NCI-H82 treated with DMSO at 0.1 percent for 48 hours (cell line): Measurements from ENCODE around the gene PRR12.
A peak's percentile ranks its signal among the peaks of the same experiment; 100 is the strongest.

Experiments used
- DNase-seq: peaks from one replicate; lab custom pipeline; 2025; ENCODE audit not compliant: unreplicated experiment; lab: John Stamatoyannopoulos, UW

PRR12 gene

GRCh38 chr19:49559928-49560327 is 31.1 kb upstream of the PRR12 start:
- DNase-seq, result no peak

- no peak for DNase-seq
Measured at GRCh38 chr19:49560358-49560900, 30.6 kb upstream of the PRR12 start.

- DNase-seq, result no peak
Measured at GRCh38 chr19:49564616-49565045, 26.4 kb upstream of the PRR12 start.

- no peak for DNase-seq
Measured at GRCh38 chr19:49565261-49565660, 25.7 kb upstream of the PRR12 start.

- DNase-seq, result no peak
Measured at GRCh38 chr19:49566302-49566701, 24.7 kb upstream of the PRR12 start.

GRCh38 chr19:49567861-49568441 is 23.0 kb upstream of the PRR12 start:
- DNase-seq, result no peak

GRCh38 chr19:49570138-49570856 is 20.7 kb upstream of the PRR12 start:
- peak; percentile 82 for DNase-seq

- DNase-seq, result peak; percentile 45
Measured at GRCh38 chr19:49570997-49571676, 19.8 kb upstream of the PRR12 start.

GRCh38 chr19:49573009-49573408 is 18.0 kb upstream of the PRR12 start:
- DNase-seq, result no peak

- DNase-seq, result no peak
Measured at GRCh38 chr19:49573425-49573824, 17.6 kb upstream of the PRR12 start.

- no peak for DNase-seq
Measured at GRCh38 chr19:49574206-49574755, 16.7 kb upstream of the PRR12 start.

- no peak for DNase-seq
Measured at GRCh38 chr19:49579193-49579592, 11.8 kb upstream of the PRR12 start.

- no peak for DNase-seq
Measured at GRCh38 chr19:49579947-49580263, 11.1 kb upstream of the PRR12 start.

GRCh38 chr19:49580264-49581006 is 10.5 kb upstream of the PRR12 start, which contains the start of gene NOSIP:
NOSIP (minus strand) TSS chr19:49580556; CDS start chr19:49560691, 19,865 bp downstream.
- DNase-seq, result peak; percentile 96

GRCh38 chr19:49581007-49581508 is 9.9 kb upstream of the PRR12 start, which contains the start of gene PRRG2:
PRRG2 (plus strand) TSS chr19:49581316; CDS start chr19:49583220, 1,904 bp downstream.
- DNase-seq, result no peak

GRCh38 chr19:49583239-49583638 is 7.7 kb upstream of the PRR12 start:
- no peak for DNase-seq

- no peak for DNase-seq
Measured at GRCh38 chr19:49585023-49585422, 6.0 kb upstream of the PRR12 start.

GRCh38 chr19:49587227-49587626 is 3.8 kb upstream of the PRR12 start:
- no peak for DNase-seq

- no peak for DNase-seq
Measured at GRCh38 chr19:49588365-49589122, 2.4 kb upstream of the PRR12 start.

GRCh38 chr19:49589502-49589905 is 1.5 kb upstream of the PRR12 start:
- no peak for DNase-seq
